ENCODE measurements around the gene TRIM52.
"Not testable (repeated sequence)": the region's sequence is repeated elsewhere in the genome, so short reads cannot be mapped to it uniquely, and the experiment has no call there.

The TRIM52 gene

DNA sequence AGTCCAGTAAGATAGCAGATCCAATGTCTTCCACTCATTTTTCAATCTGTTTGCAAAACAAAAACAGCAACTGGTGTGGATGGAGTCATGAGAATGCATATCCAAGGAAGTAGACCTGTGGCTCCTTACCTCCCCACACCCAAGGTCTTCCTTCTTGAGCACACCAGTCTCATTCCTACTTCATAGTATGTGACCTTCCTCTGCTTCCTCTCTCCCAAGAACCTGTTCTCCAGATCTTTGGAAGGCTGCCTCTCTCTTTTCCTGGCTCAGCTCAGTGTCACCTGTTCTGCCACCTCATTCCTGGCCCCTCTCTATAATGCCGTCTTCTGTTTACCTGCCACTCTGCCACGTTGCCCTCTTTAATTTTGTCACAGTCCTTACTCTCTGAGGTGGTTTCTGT is 48.0 kb downstream of the TRIM52 start:
- no peak for DNase-seq (ENCODE audit: low spot score)

DNA sequence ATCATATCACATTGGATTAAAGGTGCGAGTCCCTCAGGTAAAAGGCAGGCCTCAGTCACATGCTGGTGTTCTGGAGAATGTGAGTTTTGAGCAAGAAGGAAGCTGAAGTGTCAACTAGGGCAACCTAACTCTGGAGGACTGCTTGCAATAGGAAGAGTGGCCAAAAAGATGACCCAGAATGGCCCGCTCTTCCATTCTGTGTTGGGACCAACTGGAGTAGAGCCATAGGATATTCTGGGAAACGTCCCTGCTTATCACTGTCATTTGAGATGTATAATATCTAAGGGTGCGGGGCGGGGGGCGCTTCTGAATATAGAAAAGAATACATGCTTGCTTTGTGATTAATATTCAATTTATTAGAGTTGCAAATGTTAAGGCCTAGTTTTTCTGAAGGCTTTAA is 48.9 kb downstream of the TRIM52 start:
- no peak for DNase-seq (ENCODE audit: low spot score)

DNA sequence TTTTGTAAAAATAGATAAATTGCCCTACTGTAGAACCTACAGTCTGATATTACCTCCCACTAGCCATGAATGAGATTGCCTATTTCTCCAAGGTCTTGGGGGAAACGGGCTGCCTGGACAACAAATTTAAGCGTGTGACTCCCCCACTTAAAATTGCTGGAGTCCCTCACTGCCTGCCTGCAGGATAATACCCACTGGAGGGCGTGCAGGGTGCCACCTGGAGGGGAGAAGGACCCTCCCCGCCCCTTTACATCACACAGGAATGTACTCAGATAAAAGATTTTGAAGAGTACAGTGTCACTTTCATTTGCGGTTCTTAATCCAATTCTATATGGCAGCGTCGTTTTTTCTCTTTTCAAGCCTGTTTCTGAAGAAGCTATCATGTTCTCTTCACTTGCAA is 49.7 kb downstream of the TRIM52 start:
- DNase-seq (ENCODE audit: low spot score), result no peak

DNA sequence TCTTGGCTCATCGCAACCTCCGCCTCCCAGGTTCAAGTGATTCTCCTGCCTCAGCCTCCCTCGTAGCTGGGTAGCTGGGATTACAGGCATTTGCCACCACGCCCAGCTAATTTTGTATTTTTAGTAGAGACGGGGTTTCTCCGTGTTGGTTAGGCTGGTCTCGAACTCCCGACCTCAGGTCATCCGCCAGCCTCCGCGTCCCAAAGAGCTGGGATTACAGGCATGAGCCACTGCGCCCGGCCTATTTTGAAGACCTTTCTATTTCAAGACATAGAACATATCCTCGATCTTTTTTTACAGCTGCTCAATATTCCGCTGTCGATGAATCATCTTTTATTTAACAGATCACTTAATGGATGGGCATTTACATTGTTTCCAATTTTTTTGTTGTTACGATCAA is 50.2 kb downstream of the TRIM52 start:
- not testable (repeated sequence) for DNase-seq (ENCODE audit: low spot score)

DNA sequence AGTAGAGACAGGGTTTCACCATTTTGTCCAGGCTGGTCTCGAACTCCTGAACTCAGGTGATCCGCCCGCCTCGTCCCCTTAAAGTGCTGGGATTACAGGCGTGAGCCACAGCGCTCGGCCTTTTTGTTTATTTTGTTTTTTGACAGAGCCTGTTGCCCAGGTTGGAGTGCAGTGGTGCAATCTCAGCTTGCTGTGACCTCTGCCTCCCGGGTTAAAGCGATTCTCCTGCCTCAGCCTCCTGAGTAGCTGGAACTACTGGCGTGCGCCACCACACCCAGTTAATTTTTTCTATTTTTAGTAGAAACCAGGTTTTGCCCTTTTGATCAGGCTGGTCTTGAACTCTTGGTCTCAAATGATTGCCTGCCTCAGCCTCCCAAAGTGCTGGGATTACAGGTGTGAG is 50.8 kb downstream of the TRIM52 start:
- DNase-seq (ENCODE audit: low spot score), result not testable (repeated sequence)

DNA sequence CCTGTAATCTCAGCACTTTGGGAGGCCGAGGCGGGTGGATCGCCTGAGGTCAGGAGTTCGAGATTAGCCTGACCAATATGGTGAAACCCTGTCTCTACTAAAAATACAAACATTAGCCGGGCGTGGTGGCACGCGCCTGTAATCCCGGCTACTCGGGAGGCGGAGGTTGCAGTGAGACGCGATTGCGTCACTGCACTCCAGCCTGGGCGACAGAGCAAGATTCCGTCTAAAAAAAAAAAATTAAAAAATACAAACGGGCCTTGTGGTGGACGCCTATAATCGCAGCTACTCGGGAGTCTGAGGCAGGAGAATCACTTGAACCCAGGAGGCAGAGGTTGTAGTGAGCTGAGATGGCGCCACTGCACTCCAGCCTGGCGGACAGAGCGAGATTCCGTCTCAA is 51.9 kb downstream of the TRIM52 start:
- DNase-seq (ENCODE audit: low spot score), result not testable (repeated sequence)

DNA sequence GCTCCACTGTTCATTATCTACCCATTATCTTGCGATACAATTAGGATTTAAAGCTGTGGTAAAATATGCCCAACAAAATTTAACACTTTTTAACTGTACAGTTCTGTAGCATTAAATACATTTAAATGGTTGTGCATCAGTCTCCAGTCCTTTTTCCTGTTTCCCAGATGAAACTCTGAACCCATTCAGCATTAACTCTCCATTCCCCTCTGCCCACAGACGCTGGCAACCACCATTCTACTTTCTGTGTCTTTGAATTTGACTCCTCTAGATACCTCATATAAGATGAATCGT is 53.0 kb downstream of the TRIM52 start:
- DNase-seq (ENCODE audit: low spot score), result no peak

DNA sequence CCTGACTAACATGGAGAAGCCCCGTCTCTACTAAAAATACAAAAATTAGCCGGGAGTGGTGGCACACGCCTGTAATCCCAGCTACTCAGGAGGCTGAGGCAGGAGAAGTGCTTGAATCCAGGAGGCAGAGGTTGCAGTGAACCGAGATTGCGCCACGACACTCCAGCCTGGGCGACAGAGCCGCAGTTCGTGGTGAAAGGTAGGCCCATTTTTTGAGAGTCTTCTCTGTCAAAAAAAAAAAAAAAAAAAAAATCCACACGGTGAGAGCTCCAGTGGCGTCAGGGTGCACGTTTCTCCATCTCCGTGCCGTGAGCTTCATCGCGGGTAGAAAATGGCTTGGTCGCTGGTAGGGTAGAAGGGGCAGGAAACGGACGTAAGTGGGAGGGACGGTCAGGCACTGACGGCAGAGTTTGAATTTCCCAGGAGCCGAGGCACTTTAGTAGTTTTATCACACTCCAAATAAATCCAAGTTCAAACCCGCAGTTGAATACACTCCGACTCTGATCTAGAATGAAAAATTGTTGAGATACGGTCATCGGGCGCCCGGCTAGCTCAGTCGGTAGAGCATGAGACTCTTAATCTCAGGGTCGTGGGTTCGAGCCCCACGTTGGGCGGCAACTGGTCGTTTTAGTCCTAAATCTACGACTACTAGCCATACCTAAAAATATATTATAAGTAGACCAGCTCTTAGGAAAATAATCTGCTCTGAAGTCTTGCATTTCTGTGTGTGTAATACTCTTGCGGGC is 53.6 kb downstream of the TRIM52 start:
- peak; percentile 56 for DNase-seq (ENCODE audit: low spot score)

DNA sequence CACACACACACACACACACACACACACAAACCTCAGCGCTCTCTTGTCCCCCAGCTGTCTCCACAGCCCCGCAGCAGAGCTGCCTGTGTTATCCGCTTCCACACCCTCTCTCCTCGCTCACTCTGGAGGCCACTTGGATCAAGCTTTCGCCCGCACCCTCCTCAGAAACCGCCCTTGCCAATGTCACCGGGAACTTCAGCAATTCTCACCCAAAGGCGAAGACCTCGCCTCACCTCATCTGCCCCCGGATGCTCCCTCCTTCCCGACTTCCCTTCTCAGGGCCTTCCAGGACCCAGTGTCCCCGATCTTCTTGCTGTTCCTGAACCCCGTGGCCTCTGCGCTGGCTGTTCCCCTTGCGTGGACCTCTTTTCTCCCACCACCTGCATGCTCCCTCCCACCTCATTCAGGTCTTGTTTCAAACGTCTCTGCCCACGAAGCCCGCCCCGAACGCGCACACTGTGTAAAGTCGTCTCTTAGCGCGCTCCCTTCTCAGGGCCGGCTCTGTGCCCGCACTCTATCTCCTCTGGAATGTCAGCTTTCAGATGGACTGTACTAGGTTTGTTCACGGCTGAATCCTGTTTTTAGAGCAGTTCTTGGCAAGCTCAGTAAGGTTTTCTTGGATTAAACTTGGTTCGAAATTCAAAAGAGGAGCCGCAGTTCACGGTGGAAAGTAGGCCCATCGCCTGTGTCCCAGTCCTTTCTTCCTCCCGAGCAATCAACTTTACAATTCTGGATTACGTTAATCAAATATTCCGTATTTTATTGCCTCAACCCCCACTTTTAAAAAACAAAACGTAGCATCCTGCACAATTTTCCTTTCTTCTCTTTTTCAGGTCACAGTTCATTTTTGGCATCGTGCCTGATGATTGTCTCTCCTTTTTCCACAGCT is 54.9 kb downstream of the TRIM52 start:
- no peak for DNase-seq (ENCODE audit: low spot score)
